ENCODE measurements around the gene TPST2.

TPST2 gene

DNA sequence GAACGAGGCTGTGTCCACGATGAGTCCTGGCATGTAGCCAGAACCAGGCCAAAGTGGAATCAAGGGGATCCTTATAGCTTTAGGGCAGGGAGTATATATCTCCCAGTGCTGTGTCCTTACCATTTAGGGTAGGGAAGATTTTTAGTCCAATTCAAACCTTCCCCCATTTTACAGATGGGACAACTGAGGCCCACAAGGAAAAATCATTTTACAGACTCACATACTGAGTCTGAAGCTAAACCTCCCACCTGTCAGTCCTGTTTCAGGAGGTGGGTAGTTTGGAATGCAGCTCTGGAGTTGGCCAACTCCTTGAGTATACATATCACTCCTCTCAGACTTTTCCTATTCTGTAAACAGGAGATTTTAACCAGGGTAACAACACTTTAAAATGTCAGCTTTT is 44.5 kb downstream of the TPST2 start:
- no peak overlapping the region for H3K27ac ChIP-seq
- DNase-seq (ENCODE audit: low read depth, low spot score) = no peak
- H3K9ac ChIP-seq (ENCODE audit: insufficient read length) = no peak overlapping the region
- no peaks in the 10 kb centered on the region for H3K9me3 ChIP-seq (ENCODE audit: low read depth, low read length)
- TF ChIP-seq EZH2 (IDR thresholded peaks at IDR 0.05) (no peak), POLR2AphosphoS5 (IDR thresholded peaks at IDR 0.05; ENCODE audit: borderline replicate concordance, low read depth, low read length) (no peak)
- no peak overlapping the region for H3K4me3 ChIP-seq
- no peaks in the 10 kb centered on the region for H3K36me3 ChIP-seq (ENCODE audit: insufficient read depth, low read length)

DNA sequence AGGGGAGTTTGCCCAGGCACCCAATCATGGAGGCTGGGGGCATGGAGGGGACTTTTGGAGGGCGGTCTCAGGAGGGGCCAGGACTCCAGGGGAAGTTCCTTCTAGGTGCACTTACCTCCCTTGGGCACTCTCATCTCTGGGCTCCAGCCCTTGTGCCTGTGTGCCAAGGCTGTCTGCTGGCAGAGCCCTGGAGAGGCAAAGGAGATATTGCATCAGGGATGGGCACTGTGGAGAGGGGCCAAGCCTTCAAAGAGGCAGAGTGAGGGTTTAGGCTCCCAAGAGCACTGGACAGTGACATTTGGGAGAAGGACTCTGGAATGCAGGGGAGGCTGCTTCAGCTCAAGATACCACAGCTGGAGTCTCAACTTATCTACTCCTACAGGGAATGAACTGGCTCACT is 45.4 kb downstream of the TPST2 start:
- no peaks in the 10 kb centered on the region for H3K36me3 ChIP-seq (ENCODE audit: insufficient read depth, low read length)
- no peak for TF ChIP-seq POLR2AphosphoS5 (IDR thresholded peaks at IDR 0.05; ENCODE audit: borderline replicate concordance, low read depth, low read length)
- no peak for TF ChIP-seq EZH2 (IDR thresholded peaks at IDR 0.05)
- no peak for TF ChIP-seq FOXP2 (optimal IDR thresholded peaks at IDR 0.05; ENCODE audit: control extremely low read depth, extremely low read length, insufficient read depth)

GRCh38 chr22:26542831-26543230 is 47.1 kb downstream of the TPST2 start:
- Histone ChIP-seq H3K9me3 (ENCODE audit: low read depth, low read length) (no peaks in the 10 kb centered on the region), H3K36me3 (ENCODE audit: insufficient read depth, low read length) (no peaks in the 10 kb centered on the region), H3K27ac (no peak overlapping the region), H3K4me3 (no peak overlapping the region), H3K9ac (ENCODE audit: insufficient read length) (no peak overlapping the region)
- no peak for TF ChIP-seq EZH2 (IDR thresholded peaks at IDR 0.05)
- TF ChIP-seq POLR2AphosphoS5 (IDR thresholded peaks at IDR 0.05; ENCODE audit: borderline replicate concordance, low read depth, low read length) = no peak
- TF ChIP-seq FOXP2 (optimal IDR thresholded peaks at IDR 0.05; ENCODE audit: control extremely low read depth, extremely low read length, insufficient read depth) = no peak
- DNase-seq (ENCODE audit: low read depth, low spot score) = no peak

More for the DNA sequence above, 45.4 kb downstream of the TPST2 start:
- no peak overlapping the region for H3K4me3 ChIP-seq
- H3K27ac ChIP-seq = no peak overlapping the region
- no peaks in the 10 kb centered on the region for H3K9me3 ChIP-seq (ENCODE audit: low read depth, low read length)
- DNase-seq (ENCODE audit: low read depth, low spot score) = no peak
- H3K9ac ChIP-seq (ENCODE audit: insufficient read length) = no peak overlapping the region

- no peak overlapping the region for H3K27ac ChIP-seq
- DNase-seq (ENCODE audit: low read depth, low spot score) = no peak
- H3K4me3 ChIP-seq = no peak overlapping the region
- no peaks in the 10 kb centered on the region for H3K36me3 ChIP-seq (ENCODE audit: insufficient read depth, low read length)
- TF ChIP-seq FOXP2 (optimal IDR thresholded peaks at IDR 0.05; ENCODE audit: control extremely low read depth, extremely low read length, insufficient read depth) (no peak), EZH2 (IDR thresholded peaks at IDR 0.05) (no peak), POLR2AphosphoS5 (IDR thresholded peaks at IDR 0.05; ENCODE audit: borderline replicate concordance, low read depth, low read length) (no peak)
- no peaks in the 10 kb centered on the region for H3K9me3 ChIP-seq (ENCODE audit: low read depth, low read length)
- H3K9ac ChIP-seq (ENCODE audit: insufficient read length) = no peak overlapping the region
Observed at GRCh38 chr22:26541167-26541819, 48.6 kb downstream of the TPST2 start.

DNA sequence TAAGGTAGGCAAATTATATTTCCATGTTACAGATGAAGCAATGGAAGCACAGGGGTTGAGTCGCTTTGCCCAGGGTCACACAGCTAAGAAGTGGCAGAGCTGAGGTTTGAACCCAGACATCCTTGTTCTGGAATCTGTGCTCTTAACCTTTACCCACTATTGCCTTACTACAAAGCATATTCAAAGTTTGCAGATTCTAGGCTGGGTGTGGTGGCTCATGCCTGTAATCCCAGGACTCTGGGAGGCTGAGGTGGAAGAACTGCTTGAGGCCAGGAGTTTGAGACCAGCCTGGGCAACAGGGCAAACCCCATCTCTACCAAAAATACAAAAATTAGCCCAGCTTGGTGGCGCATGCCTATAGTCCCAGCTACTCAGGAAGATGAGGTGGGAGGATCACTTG is 49.8 kb downstream of the TPST2 start:
- DNase-seq (ENCODE audit: low read depth, low spot score) = no peak
- no peak overlapping the region for H3K27ac ChIP-seq
- H3K9me3 ChIP-seq (ENCODE audit: low read depth, low read length) = no peaks in the 10 kb centered on the region
- H3K36me3 ChIP-seq (ENCODE audit: insufficient read depth, low read length) = no peaks in the 10 kb centered on the region
- H3K4me3 ChIP-seq = no peak overlapping the region
- no peak overlapping the region for H3K9ac ChIP-seq (ENCODE audit: insufficient read length)
- TF ChIP-seq EZH2 (IDR thresholded peaks at IDR 0.05) = no peak
- no peak for TF ChIP-seq FOXP2 (optimal IDR thresholded peaks at IDR 0.05; ENCODE audit: control extremely low read depth, extremely low read length, insufficient read depth)
- no peak for TF ChIP-seq POLR2AphosphoS5 (IDR thresholded peaks at IDR 0.05; ENCODE audit: borderline replicate concordance, low read depth, low read length)

- no peaks in the 10 kb centered on the region for H3K9me3 ChIP-seq (ENCODE audit: low read depth, low read length)
- no peak for DNase-seq (ENCODE audit: low read depth, low spot score)
- no peak overlapping the region for H3K27ac ChIP-seq
- no peak overlapping the region for H3K4me3 ChIP-seq
- H3K9ac ChIP-seq (ENCODE audit: insufficient read length) = no peak overlapping the region
- no peaks in the 10 kb centered on the region for H3K36me3 ChIP-seq (ENCODE audit: insufficient read depth, low read length)
- TF ChIP-seq POLR2AphosphoS5 (IDR thresholded peaks at IDR 0.05; ENCODE audit: borderline replicate concordance, low read depth, low read length) (no peak), FOXP2 (optimal IDR thresholded peaks at IDR 0.05; ENCODE audit: control extremely low read depth, extremely low read length, insufficient read depth) (no peak), EZH2 (IDR thresholded peaks at IDR 0.05) (no peak)
Observed at GRCh38 chr22:26536762-26537134, 53.2 kb downstream of the TPST2 start.

GRCh38 chr22:26536056-26536761 is 53.7 kb downstream of the TPST2 start:
- Histone ChIP-seq H3K27ac (no peak overlapping the region), H3K36me3 (ENCODE audit: insufficient read depth, low read length) (no peaks in the 10 kb centered on the region), H3K4me3 (no peak overlapping the region), H3K9me3 (ENCODE audit: low read depth, low read length) (no peaks in the 10 kb centered on the region), H3K9ac (ENCODE audit: insufficient read length) (no peak overlapping the region)
- TF ChIP-seq POLR2AphosphoS5 (IDR thresholded peaks at IDR 0.05; ENCODE audit: borderline replicate concordance, low read depth, low read length) (no peak), FOXP2 (optimal IDR thresholded peaks at IDR 0.05; ENCODE audit: control extremely low read depth, extremely low read length, insufficient read depth) (no peak), EZH2 (IDR thresholded peaks at IDR 0.05) (no peak)
- no peak for DNase-seq (ENCODE audit: low read depth, low spot score)

DNA sequence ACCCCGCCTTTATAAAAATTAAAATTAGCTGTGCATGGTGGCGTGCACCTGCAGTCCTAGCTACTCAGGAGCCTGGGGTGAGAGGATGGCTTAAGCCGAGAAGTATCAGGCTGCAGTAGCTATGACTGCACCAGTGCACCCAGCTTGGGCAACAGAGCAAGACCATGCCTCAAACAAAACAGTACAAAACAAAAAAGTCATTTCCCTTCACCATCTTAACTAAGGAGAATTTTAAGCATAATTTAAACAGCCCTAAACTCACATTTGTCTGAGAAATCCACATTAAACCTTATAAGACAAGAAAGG is 54.4 kb downstream of the TPST2 start:
- no peak overlapping the region for H3K4me3 ChIP-seq
- DNase-seq (ENCODE audit: low read depth, low spot score) = no peak
- no peaks in the 10 kb centered on the region for H3K36me3 ChIP-seq (ENCODE audit: insufficient read depth, low read length)
- no peak overlapping the region for H3K27ac ChIP-seq
- TF ChIP-seq EZH2 (IDR thresholded peaks at IDR 0.05) = no peak
- no peak for TF ChIP-seq POLR2AphosphoS5 (IDR thresholded peaks at IDR 0.05; ENCODE audit: borderline replicate concordance, low read depth, low read length)
- no peaks in the 10 kb centered on the region for H3K9me3 ChIP-seq (ENCODE audit: low read depth, low read length)
- H3K9ac ChIP-seq (ENCODE audit: insufficient read length) = no peak overlapping the region
